Aorta (tissue), 5 donors: ENCODE measurements around the gene ZNF780A. TPM values are rescaled to one million over a fixed set of nuclear protein-coding genes. Genes with fewer than 3 reads are reported as not detected.

Experiments
- ATAC-seq: fragments of 200-7000 bp; cut with Tn5 transposase; one replicate; pipeline ENCODE4 v1.9.1; 2022; ENCODE audit warnings: moderate library complexity; ENCODE audit not compliant: low FRiP score
- DNase-seq, 2 donors: peaks; one replicate each; pipeline ENCODE4 v3.0.0-alpha.2; 2020
- H3K27ac ChIP-seq, 2 donors: one replicate each; pipeline ENCODE4 v1.5.1; 2013; ENCODE audit warnings: low read length in 2 of 2, mild to moderate bottlenecking in 2 of 2, moderate library complexity in 2 of 2, control low read depth in 1 of 2, inconsistent platforms in 1 of 2, low read depth in 1 of 2
- H3K27me3 ChIP-seq, 2 donors: one replicate each; pipeline ENCODE4 v1.6.1; 2013; ENCODE audit warnings: control low read depth in 1 of 2, low read length in 1 of 2, mild to moderate bottlenecking in 1 of 2, moderate library complexity in 1 of 2; ENCODE audit not compliant: insufficient read depth in 2 of 2, control insufficient read depth in 1 of 2
- H3K36me3 ChIP-seq, 2 donors: one replicate each; pipeline ENCODE4 v1.6.1; 2013; ENCODE audit warnings: control low read depth in 1 of 2, low read length in 1 of 2, mild to moderate bottlenecking in 1 of 2; ENCODE audit not compliant: insufficient read depth in 2 of 2, control insufficient read depth in 1 of 2
- H3K4me1 ChIP-seq, 2 donors: one replicate each; pipeline ENCODE4 v1.6.1; 2013; ENCODE audit warnings: low read length in 2 of 2, control low read depth in 1 of 2, mild to moderate bottlenecking in 1 of 2, moderate library complexity in 1 of 2; ENCODE audit not compliant: insufficient read depth in 2 of 2, control insufficient read depth in 1 of 2
- H3K4me3 ChIP-seq, 2 donors: one replicate each; pipeline ENCODE4 v1.5.1; 2013; ENCODE audit warnings: low read length in 2 of 2, control low read depth in 1 of 2, mild to moderate bottlenecking in 1 of 2
- H3K9me3 ChIP-seq: one replicate; pipeline ENCODE4 v1.6.1; 2013; ENCODE audit warnings: mild to moderate bottlenecking, low read length; ENCODE audit not compliant: control insufficient read depth
- WGBS, 2 donors: extraction: QIAGEN DNeasy Blood & Tissue Kit; methylation state at CpG; one replicate each; pipeline ENCODE4 v1.1.7; 2013; 5-methylcytosine and 5-hydroxymethylcytosine counted together
- intact Hi-C, 2 donors: fragments of 100-400 bp; cut with DNase I; formaldehyde crosslinking; loops; one replicate each; pipeline versions ENCODE4 v1.14.2 to v1.15.0; 2022
- long read RNA-seq, 2 donors: library from polyadenylated mRNA; unstranded; transcript quantifications; one replicate each; pipeline ENCODE4 v2.0.0, GENCODE V29; 2020 to 2021
- polyA plus RNA-seq, 2 donors: library from polyadenylated mRNA; stranded (reverse); fragments of 200-250 nt; gene quantifications; one replicate each; pipeline ENCODE4 v1.2.3, GENCODE V29; 2013
- total RNA-seq, 2 donors: library from RNA; stranded (reverse); fragmentation: NEBNext Ultra II Directional; extraction: Animal tissue kit (Norgen Biotek cat#: 25700); gene quantifications; one replicate each; pipeline ENCODE4 v1.2.1, GENCODE V29; 2021
- donor health status: healthy with polysubstance abuse.
- donor health status: Bipolar disorder and iron deficiency.
- donor health status: DM: no; HTN: no; CAD: no.
- donor health status: DM: no; HTN: no; CAD: no.
- donor health status: DM: yes; HTN: yes; CAD: no.

Gene ZNF780A
- total RNA-seq: 10 to 100 TPM; 12.0 to 20.4 TPM
- polyA plus RNA-seq: 1 to 10 TPM; 2.1 to 7.1 TPM
- long read RNA-seq, donor 1, partial matches to known transcripts: 0 of 3 reads
- long read RNA-seq, donor 1, other reads (novel, unspliced or antisense): 1 of 3 reads
- long read RNA-seq, donor 2, partial matches to known transcripts: 1 of 5 reads
- long read RNA-seq, donor 2, other reads (novel, unspliced or antisense): 2 of 5 reads

DNA sequence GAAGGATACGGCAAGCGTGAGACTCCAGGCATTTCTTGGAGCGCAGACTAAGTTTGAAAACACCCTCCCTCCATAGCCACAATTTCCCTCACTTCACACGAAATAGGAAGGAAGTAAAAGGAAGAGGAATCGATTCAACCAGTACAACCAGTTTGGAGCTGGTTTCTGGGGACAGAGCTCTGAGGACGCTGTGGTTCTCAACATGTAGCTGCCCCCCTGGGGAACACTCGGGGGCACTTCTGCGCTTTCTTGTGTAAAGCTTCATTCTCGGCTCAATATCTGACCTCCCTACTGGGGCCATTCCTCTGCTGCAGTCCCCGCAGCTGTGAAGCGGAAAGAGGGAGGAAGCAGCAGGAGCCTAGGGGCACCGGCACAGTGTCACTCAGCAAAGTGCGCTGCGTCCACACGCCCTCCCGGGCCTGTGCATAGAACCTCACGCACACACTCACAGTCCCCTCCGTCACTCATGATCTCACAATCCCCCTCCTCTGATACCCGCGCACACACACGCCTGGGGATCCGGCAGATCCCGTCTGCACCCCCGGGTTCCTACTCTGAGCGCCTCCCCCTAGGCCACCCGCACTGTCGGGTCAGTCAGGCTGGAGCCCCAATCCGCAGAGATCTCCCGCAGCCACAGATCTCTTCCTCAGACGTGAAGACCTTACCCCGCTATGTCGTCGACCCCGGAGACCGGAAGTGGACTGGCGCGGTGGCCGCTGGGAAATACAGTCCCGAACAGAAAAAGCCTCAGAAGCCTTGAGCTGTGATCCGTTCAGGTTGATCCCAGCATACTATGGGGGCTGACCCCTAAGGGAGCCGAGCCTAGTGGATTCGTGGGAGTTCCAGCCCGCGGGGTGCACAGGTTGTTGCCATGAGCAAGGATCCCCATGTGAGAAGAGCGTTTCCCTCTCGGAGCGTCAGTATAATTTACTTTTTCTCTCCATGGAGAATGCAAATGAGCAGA, at the start of gene ZNF780A:
Gene ZNF780A (minus strand): TSS at position 703 of the 964 bp plus-strand sequence. CDS start 6,190 bp downstream, outside the sequence.
- Histone ChIP-seq H3K4me1 (peaks cover 0 to 3% of the 10 kb centered on the region in 2 donors), H3K27ac (peak within 1 kb of the TSS; percentile 17 to 61), H3K36me3 (no peaks in the 10 kb centered on the region), H3K4me3 (peak within 1 kb of the TSS; percentile 71 to 75), H3K27me3 (no peaks in the 10 kb centered on the region), H3K9me3 (no peaks in the 10 kb centered on the region)
- intact Hi-C loops: no loop called here
- DNase-seq: peak; percentile 81 to 92
- WGBS, 2 donors: 0% methylated on average over 47 of the region's 47 CpGs
- peak; percentile 94 for ATAC-seq

DNA sequence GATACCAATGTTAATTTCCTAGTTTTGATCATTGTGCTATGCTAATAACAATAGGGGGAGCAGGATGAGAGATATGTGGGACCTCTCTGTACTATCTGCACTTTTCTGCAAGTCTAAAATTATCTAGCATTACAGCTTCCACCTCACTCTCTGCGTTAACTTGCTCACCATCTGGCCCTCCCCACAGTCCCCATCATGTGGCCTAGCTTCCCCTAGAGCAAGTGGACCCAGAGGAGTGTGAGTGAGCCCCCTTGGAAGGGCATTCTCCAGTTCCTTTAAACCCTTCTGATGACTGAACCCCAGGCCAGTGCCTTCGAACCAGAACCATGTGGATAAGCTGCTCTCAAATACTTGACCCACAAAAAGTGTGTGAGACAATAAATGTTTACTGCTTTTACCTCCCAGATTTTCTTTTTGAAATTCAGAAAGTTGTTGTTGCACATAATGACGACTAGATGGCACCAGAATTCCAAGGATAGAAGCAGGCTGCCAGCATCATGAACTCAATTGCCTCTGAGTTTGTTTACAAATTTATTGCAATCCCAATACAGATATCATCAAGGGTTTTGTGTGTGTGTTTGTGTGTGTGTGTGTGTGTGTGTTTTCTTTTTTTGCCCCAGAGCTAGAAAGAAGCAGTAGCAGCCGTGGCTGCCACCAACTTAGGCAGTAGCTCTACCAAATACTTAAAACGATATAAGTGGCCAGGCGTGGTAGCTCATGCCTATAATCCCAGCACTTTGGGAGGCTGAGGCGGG, 49.0 kb upstream of the ZNF780A start:
- Histone ChIP-seq H3K36me3 (no peaks in the 10 kb centered on the region), H3K27me3 (no peaks in the 10 kb centered on the region), H3K4me1 (no peaks in the 10 kb centered on the region), H3K4me3 (no peak overlapping the region), H3K9me3 (no peaks in the 10 kb centered on the region), H3K27ac (no peak overlapping the region)
- ATAC-seq (no peak), DNase-seq (no peak)
- intact Hi-C loops: loop anchor here (1.0 to 2.0 kb wide), 2 partner anchors 83 kb away; no protein-coding TSS in a partner anchor
- 26 to 28% methylated on average over 7 of the region's 7 CpGs for WGBS, 2 donors

DNA sequence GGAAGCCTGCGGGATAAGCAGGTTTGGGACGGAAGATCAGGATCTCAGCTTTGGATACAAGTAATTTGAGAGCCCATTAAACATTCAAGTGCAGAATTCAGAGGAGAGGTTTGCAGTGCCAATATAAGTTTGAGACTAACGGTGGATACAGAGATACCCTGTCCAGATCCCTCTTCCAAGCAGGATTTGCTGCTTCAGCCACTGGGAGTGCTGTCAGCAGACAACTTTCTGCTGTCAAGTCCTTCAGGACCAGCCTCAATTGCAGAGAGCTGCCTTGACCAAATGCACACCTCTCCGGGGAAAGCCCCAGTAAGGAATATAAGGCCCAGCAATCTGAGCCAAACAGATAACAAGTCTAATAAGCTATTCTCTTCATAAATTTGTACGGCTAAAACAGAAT, 46.1 kb upstream of the ZNF780A start:
- Histone ChIP-seq H3K27ac (no peak overlapping the region), H3K4me1 (no peaks in the 10 kb centered on the region), H3K4me3 (no peak overlapping the region), H3K27me3 (no peaks in the 10 kb centered on the region), H3K9me3 (no peaks in the 10 kb centered on the region), H3K36me3 (no peaks in the 10 kb centered on the region)
- WGBS, 2 donors: 76 to 78% methylated on average over 5 of the region's 5 CpGs
- DNase-seq: no peak
- ATAC-seq: no peak
- intact Hi-C loops: no loop called here

DNA sequence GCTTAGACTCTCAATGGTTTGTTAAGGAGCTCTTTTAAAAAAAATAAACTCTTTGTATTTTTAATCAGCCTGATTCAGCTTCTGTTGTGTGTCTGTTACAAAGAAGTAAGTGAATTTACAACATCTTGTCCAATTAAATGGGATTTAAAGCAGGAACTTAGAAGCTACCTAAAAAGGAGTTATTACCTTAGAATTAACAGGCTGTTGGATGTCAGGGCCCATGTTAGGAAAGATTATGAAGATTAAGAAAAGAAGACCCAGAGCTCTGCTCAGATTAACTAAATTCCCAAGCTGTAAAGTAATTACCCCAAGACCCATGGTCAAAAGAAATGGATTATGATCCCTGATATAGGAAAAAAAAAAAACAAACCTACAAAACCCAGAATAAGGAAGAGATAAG, 44.1 kb upstream of the ZNF780A start:
- Histone ChIP-seq H3K9me3 (no peaks in the 10 kb centered on the region), H3K27ac (no peak overlapping the region), H3K27me3 (no peaks in the 10 kb centered on the region), H3K4me1 (no peaks in the 10 kb centered on the region), H3K4me3 (no peak overlapping the region), H3K36me3 (no peaks in the 10 kb centered on the region)
- intact Hi-C loops: no loop called here
- ATAC-seq (no peak), DNase-seq (no peak)

DNA sequence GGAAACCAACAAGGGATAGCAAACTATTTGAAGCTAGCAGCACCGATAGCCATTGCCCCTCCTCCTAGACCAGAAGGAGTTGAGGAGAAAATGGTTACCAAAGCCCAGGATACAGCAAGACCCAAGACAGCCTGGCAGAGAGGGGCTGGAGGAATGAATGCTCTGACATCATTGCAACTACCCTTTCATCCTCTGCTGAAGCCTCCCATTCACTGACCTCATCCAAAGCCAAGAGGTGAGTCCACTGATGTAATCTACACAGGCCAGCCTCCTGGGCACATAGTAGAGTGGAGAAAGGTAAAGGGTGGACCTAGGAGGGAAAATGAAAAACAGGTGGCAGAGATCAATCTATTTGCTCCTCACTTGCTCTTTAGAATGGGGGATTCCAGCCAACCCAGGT, 42.7 kb upstream of the ZNF780A start:
- Histone ChIP-seq H3K4me1 (no peaks in the 10 kb centered on the region), H3K27me3 (no peaks in the 10 kb centered on the region), H3K27ac (no peak overlapping the region), H3K36me3 (no peaks in the 10 kb centered on the region), H3K9me3 (no peaks in the 10 kb centered on the region), H3K4me3 (no peak overlapping the region)
- WGBS, 2 donors: 55 to 56% methylated on average over 1 of the region's 1 CpG
- DNase-seq: no peak
- ATAC-seq: no peak
- intact Hi-C loops: no loop called here

DNA sequence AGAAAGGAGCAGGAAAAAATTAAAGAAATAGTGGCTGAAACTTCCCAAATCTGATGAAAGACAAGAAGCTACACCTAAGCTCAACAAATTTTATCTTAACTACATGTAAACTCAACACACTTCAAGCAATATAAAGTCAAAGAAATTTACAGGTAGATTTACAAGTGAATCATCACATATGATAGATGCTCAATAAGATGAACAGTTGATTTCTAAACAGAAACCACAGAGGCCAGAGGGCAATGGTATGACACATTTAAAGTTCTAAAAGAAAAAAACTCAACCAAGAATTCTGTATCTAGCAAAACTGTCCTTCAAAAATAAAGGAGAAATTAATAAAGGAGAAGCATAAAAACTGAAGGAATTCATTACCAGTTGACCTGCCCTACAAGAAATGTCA, 39.3 kb upstream of the ZNF780A start:
- Histone ChIP-seq H3K27ac (no peak overlapping the region), H3K27me3 (no peaks in the 10 kb centered on the region), H3K4me3 (no peak overlapping the region), H3K36me3 (no peaks in the 10 kb centered on the region), H3K4me1 (no peaks in the 10 kb centered on the region), H3K9me3 (no peaks in the 10 kb centered on the region)
- no peak for ATAC-seq
- intact Hi-C loops: no loop called here
- DNase-seq: no peak

DNA sequence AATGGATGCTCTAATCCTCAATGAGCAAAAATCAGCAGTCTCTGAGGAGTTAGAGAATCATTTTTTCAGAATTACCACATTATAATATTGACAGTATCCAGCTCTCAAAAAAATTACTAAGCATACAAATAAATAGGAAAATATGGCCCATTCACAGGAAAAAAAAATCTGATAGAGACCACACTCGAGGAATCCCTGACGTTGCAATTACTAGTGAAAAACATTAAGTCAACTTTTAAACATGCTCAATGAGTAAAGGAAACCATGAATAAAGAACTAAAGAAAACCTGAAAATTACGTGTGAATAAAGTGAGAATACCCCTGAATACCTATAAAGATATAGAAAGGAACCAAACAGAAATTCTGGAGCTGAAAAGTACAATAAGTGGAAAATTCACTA, 38.7 kb upstream of the ZNF780A start:
- Histone ChIP-seq H3K27ac (no peak overlapping the region), H3K27me3 (no peaks in the 10 kb centered on the region), H3K36me3 (no peaks in the 10 kb centered on the region), H3K4me1 (no peaks in the 10 kb centered on the region), H3K9me3 (no peaks in the 10 kb centered on the region), H3K4me3 (no peak overlapping the region)
- intact Hi-C loops: no loop called here
- WGBS, 2 donors: 53 to 58% methylated on average over 3 of the region's 3 CpGs
- DNase-seq (no peak), ATAC-seq (no peak)

DNA sequence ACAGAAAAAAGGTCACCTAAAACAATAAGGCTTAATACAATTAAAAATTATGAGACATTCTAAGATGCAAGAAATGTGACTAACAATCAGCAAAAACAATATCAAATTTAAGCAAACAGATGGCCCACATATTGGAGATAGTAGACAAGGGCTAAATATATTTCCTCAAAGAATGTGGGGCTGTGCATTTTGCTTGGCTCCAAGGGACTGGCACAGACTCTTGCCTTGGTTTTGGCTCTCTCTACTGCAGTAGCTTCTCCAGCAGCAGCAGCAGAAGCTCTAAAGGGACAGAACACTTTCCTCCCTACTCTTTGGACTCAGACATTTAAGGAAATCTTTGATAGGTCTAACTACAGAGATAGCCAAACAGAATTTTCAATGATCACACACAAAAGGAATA, 38.2 kb upstream of the ZNF780A start:
- no peak overlapping the region for H3K4me3 ChIP-seq
- DNase-seq (no peak), ATAC-seq (no peak)
- H3K27me3 ChIP-seq: no peaks in the 10 kb centered on the region
- no peaks in the 10 kb centered on the region for H3K36me3 ChIP-seq
- no peak overlapping the region for H3K27ac ChIP-seq
- no peaks in the 10 kb centered on the region for H3K9me3 ChIP-seq
- no peaks in the 10 kb centered on the region for H3K4me1 ChIP-seq
- intact Hi-C loops: no loop called here
